GM12864 (cell line): ENCODE measurements around the gene ANO8.

ENCODE experiments used
- DNase-seq: peaks from one replicate; pipeline ENCODE4 v3.0.0-alpha.2; 2011; ENCODE audit warnings: low read depth
- H3K4me3 ChIP-seq: 2 replicates; pipeline ENCODE4 v1.5.1; 2011; ENCODE audit warnings: mild to moderate bottlenecking, low read depth, low read length, control low read depth
- TF ChIP-seq, protein P1 (sequence below): IDR thresholded peaks from 2 replicates; pipeline ENCODE4 v1.5.1; 2011; ENCODE audit warnings: low read depth, mild to moderate bottlenecking, moderate library complexity, low read length, control low read depth, inconsistent platforms; ENCODE audit errors: missing control alignments

ANO8 gene

GRCh38 chr19:17346109-17346671 lies 11.5 kb upstream of the ANO8 start:
- TF ChIP-seq, protein P1, sequence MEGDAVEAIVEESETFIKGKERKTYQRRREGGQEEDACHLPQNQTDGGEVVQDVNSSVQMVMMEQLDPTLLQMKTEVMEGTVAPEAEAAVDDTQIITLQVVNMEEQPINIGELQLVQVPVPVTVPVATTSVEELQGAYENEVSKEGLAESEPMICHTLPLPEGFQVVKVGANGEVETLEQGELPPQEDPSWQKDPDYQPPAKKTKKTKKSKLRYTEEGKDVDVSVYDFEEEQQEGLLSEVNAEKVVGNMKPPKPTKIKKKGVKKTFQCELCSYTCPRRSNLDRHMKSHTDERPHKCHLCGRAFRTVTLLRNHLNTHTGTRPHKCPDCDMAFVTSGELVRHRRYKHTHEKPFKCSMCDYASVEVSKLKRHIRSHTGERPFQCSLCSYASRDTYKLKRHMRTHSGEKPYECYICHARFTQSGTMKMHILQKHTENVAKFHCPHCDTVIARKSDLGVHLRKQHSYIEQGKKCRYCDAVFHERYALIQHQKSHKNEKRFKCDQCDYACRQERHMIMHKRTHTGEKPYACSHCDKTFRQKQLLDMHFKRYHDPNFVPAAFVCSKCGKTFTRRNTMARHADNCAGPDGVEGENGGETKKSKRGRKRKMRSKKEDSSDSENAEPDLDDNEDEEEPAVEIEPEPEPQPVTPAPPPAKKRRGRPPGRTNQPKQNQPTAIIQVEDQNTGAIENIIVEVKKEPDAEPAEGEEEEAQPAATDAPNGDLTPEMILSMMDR: peak; percentile 98
- H3K4me3 ChIP-seq: no peak overlapping the region
- no peak for DNase-seq

DNA sequence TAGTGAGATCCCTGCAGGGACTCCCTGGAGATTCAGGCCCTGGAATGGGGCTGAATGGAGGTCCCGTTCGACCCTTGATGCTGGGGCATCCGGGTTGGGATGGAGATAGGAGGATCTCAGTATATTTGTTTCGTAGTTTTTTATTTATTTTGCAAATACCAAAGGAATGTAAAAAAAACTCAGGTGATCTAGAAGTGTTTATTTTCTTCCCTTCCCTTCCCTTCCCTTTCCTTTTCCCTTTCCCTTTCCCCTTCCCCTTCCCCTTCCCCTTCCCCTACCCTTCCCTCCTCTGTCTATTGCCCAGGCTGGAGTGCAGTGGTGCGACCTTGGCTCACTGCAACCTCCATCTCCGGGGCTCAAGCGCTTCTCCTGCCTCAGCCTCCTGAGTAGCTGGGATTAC lies 7.2 kb upstream of the ANO8 start:
- no peak for DNase-seq
- TF ChIP-seq, protein P1: no peak
- no peak overlapping the region for H3K4me3 ChIP-seq

DNA sequence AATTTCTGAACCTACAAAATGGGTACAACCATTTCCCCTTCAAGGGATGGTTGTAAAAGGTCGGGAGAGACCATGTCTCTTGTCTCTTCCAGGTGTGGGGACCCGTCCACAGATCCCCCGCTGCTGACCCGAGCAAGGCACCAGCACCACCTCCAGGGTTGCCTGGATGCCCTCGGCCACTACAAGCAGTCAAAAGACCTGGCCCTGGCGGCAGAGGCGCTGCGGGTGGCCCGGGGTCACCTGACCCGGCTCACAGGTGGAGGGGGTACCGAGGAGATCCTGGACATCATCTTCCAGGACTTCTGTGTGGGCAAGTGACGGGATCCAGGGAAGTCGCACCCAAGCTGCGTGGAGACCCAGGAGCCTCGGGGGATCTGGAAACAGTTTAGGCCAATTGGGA lies 6.7 kb upstream of the ANO8 start:
- H3K4me3 ChIP-seq: no peak overlapping the region
- TF ChIP-seq, protein P1: no peak
- no peak for DNase-seq

DNA sequence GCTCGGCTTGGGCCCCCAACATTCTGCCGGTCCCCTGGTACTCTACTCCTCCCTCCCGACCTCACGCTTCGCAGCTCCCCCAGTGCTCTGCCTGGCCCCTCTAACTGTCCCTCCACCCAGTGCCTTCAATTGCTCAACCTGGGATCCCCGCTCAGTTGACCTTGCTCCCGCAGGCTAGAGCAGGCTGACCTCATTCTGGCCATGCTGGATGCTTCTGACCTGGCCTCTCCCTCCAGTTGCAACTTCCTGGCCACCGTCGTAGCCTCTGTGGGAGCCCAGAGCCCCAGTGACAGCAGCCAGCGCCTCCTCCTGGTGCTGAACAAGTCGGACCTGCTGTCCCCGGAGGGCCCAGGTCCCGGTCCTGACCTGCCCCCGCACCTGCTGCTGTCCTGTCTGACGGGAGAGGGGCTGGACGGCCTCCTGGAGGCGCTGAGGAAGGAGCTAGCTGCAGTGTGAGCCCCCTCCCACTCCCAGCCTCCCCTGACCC lies 6.3 kb upstream of the ANO8 start:
- no peak overlapping the region for H3K4me3 ChIP-seq
- TF ChIP-seq, protein P1: no peak
- no peak for DNase-seq

DNA sequence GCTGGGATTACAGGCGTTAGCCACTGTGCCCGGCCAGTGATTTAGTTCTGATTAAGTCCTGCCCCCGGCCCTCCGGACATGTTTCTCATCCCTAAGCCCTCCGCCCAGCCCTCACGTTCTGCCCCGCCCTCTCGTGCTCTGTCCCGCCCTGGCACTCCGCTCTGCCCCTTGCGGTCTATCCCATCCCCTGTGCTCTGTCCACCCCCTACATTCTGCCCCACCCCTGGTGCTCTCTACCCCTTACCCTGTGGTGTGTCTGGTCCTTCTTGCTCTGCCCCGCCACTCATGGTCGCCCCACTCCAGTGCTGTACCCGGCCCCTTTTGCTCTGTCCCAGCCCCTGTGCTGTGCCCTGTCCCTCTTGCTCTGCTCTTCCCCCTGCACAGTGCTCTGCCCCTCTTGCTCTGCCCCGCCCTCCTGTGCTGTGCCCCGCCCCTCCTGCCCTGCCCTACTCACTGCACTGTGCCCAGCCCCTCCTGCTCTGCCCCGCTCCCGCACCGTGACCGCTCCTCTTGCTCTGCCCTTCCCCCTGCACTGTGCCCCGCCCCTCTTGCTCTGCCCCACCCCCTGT lies 5.7 kb upstream of the ANO8 start:
- H3K4me3 ChIP-seq: no peak overlapping the region
- DNase-seq: no peak
- TF ChIP-seq, protein P1: no peak

DNA sequence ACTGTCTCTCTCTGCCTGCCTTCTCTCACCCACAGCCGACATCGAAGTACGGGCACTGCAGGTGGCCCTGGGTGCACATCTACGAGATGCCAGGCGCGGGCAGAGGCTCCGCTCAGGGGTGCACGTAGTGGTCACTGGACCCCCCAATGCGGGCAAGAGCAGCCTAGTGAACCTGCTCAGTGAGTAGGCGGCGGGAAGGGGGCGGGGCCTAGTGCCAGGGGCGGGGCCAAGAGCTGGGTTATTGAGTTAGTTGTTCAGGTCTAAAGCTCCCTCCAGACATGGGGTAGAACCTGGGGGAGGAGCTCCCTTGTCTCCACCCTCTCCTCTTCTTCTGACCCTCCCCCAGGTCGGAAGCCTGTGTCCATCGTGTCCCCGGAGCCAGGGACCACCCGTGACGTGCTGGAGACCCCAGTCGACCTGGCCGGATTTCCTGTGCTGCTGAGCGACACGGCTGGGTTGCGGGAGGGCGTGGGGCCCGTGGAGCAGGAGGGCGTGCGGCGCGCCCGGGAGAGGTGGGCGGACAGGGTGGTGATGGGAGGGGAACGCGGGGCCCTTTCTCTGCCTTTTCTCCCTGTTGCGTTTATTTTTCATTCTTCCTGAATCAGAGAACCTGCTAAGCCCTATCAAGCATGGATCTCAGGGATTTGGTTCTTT lies 4.6 kb upstream of the ANO8 start:
- no peak overlapping the region for H3K4me3 ChIP-seq
- TF ChIP-seq, protein P1: no peak
- no peak for DNase-seq
